Measurements from ENCODE around the gene EIF4A3. TPM values are rescaled to one million over a fixed set of nuclear protein-coding genes. Genes with fewer than 3 reads are reported as not detected.

The EIF4A3 gene
- total RNA-seq, 4 donors from 2014 or later: 37.0 to 74.5 (median 55.8) TPM

GRCh38 chr17:80138856-80139426 lies 8.0 kb downstream of the EIF4A3 start:
- intact Hi-C loops (cut with DNase I; ENCODE audit: low total_unique reads): no loop called here
- Histone ChIP-seq H3K27me3 (no peaks in the 10 kb centered on the region), H3K4me3 (no peak overlapping the region), H3K9me3 (no peaks in the 10 kb centered on the region), H3K27ac (peak overlapping the region; percentile 24 to 49 (median 26)), H3K4me1 (peaks cover 0 to 10% (median 0%) of the 10 kb centered on the region in 4 donors), H3K36me3 (peaks cover 0 to 84% (median 39%) of the 10 kb centered on the region in 4 donors)
- peak; percentile 69 for DNase-seq
- in situ Hi-C loops (cut with MboI; ENCODE audit: low pct_ligation_motif_present in 1 of 4, low pct_unique_long_range_greater_than_20kb in 1 of 4, low sequenced_read_pairs in 3 of 4): no loop called here
- TF ChIP-seq POLR2AphosphoS5 (IDR thresholded peaks at IDR 0.05) (no peak), POLR2A (IDR thresholded peaks at IDR 0.05) (no peak), EP300 (IDR thresholded peaks at IDR 0.05; ENCODE audit: low read depth) (no peak)
- TF ChIP-seq, protein P1, sequence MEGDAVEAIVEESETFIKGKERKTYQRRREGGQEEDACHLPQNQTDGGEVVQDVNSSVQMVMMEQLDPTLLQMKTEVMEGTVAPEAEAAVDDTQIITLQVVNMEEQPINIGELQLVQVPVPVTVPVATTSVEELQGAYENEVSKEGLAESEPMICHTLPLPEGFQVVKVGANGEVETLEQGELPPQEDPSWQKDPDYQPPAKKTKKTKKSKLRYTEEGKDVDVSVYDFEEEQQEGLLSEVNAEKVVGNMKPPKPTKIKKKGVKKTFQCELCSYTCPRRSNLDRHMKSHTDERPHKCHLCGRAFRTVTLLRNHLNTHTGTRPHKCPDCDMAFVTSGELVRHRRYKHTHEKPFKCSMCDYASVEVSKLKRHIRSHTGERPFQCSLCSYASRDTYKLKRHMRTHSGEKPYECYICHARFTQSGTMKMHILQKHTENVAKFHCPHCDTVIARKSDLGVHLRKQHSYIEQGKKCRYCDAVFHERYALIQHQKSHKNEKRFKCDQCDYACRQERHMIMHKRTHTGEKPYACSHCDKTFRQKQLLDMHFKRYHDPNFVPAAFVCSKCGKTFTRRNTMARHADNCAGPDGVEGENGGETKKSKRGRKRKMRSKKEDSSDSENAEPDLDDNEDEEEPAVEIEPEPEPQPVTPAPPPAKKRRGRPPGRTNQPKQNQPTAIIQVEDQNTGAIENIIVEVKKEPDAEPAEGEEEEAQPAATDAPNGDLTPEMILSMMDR (IDR thresholded peaks at IDR 0.05): no peak
- WGBS, 2 donors (ENCODE audit: low coverage in 1 of 2): 61 to 88% methylated on average over 3 to 18 of the region's 18 CpGs

- H3K36me3 ChIP-seq: peaks cover 0 to 71% (median 34%) of the 10 kb centered on the region in 4 donors
- H3K27ac ChIP-seq: no peak overlapping the region
- H3K9me3 ChIP-seq: no peaks in the 10 kb centered on the region
- DNase-seq: no peak
- peaks cover 0 to 10% (median 0%) of the 10 kb centered on the region in 4 donors for H3K4me1 ChIP-seq
- H3K27me3 ChIP-seq: no peaks in the 10 kb centered on the region
- TF ChIP-seq EP300 (IDR thresholded peaks at IDR 0.05; ENCODE audit: low read depth) (no peak), POLR2A (IDR thresholded peaks at IDR 0.05) (no peak), POLR2AphosphoS5 (IDR thresholded peaks at IDR 0.05) (no peak)
- TF ChIP-seq, protein P1 (IDR thresholded peaks at IDR 0.05): no peak
- no peak overlapping the region for H3K4me3 ChIP-seq
- in situ Hi-C loops (cut with MboI; ENCODE audit: low pct_ligation_motif_present in 1 of 4, low pct_unique_long_range_greater_than_20kb in 1 of 4, low sequenced_read_pairs in 3 of 4) (no loop called here), intact Hi-C loops (cut with DNase I; ENCODE audit: low total_unique reads) (no loop called here)
- WGBS, 2 donors (ENCODE audit: low coverage in 1 of 2): 97% methylated on average over 9 of the region's 9 CpGs; no CpG with 5 or more reads in 1 of the 2 donors
Observed at GRCh38 chr17:80137131-80137530, 9.8 kb downstream of the EIF4A3 start.

- no peak for DNase-seq
- WGBS, 2 donors (ENCODE audit: low coverage in 1 of 2): 80 to 94% methylated on average over 1 to 6 of the region's 6 CpGs
- H3K36me3 ChIP-seq: peaks cover 0 to 44% (median 20%) of the 10 kb centered on the region in 4 donors
Observed at GRCh38 chr17:80133626-80133970, 13.3 kb downstream of the EIF4A3 start.

GRCh38 chr17:80132906-80133625 lies 13.9 kb downstream of the EIF4A3 start:
- DNase-seq: no peak
- H3K36me3 ChIP-seq: peaks cover 0 to 40% (median 19%) of the 10 kb centered on the region in 4 donors
- intact Hi-C loops (cut with DNase I; ENCODE audit: low total_unique reads) (no loop called here), in situ Hi-C loops (cut with MboI; ENCODE audit: low pct_ligation_motif_present in 1 of 4, low pct_unique_long_range_greater_than_20kb in 1 of 4, low sequenced_read_pairs in 3 of 4) (no loop called here)
- H3K27ac ChIP-seq: no peak overlapping the region
- H3K4me3 ChIP-seq: no peak overlapping the region
- H3K27me3 ChIP-seq: no peaks in the 10 kb centered on the region
- H3K4me1 ChIP-seq: no peaks in the 10 kb centered on the region
- no peaks in the 10 kb centered on the region for H3K9me3 ChIP-seq
- WGBS, 2 donors (ENCODE audit: low coverage in 1 of 2): 80 to 90% methylated on average over 2 to 5 of the region's 5 CpGs
- TF ChIP-seq POLR2A (IDR thresholded peaks at IDR 0.05) (no peak), POLR2AphosphoS5 (IDR thresholded peaks at IDR 0.05) (no peak), EP300 (IDR thresholded peaks at IDR 0.05; ENCODE audit: low read depth) (no peak)
- TF ChIP-seq, protein P1 (IDR thresholded peaks at IDR 0.05): no peak

More at GRCh38 chr17:80133626-80133970, 13.3 kb downstream of the EIF4A3 start:
- Histone ChIP-seq H3K4me3 (no peak overlapping the region), H3K4me1 (peaks cover 0 to 1% (median 0%) of the 10 kb centered on the region in 4 donors), H3K27me3 (no peaks in the 10 kb centered on the region), H3K27ac (no peak overlapping the region), H3K9me3 (no peaks in the 10 kb centered on the region)
- in situ Hi-C loops (cut with MboI; ENCODE audit: low pct_ligation_motif_present in 1 of 4, low pct_unique_long_range_greater_than_20kb in 1 of 4, low sequenced_read_pairs in 3 of 4) (no loop called here), intact Hi-C loops (cut with DNase I; ENCODE audit: low total_unique reads) (no loop called here)
- TF ChIP-seq, protein P1 (IDR thresholded peaks at IDR 0.05): no peak
- TF ChIP-seq POLR2AphosphoS5 (IDR thresholded peaks at IDR 0.05) (no peak), POLR2A (IDR thresholded peaks at IDR 0.05) (no peak), EP300 (IDR thresholded peaks at IDR 0.05; ENCODE audit: low read depth) (no peak)

Data from transverse colon (tissue), 4 donors.